HEK293T (cell line): ENCODE measurements around the gene JARID2.

Experiments
- CTCF ChIA-PET: fragments of 350-600 bp; formaldehyde crosslinking; extraction: SDS; loops from one replicate; lab custom pipeline; 2021; ENCODE audit warnings: antibody characterized with exemption, inconsistent platforms; lab: Yijun Ruan, JAX
- POLR2A ChIA-PET: fragments of 350-600 bp; formaldehyde crosslinking; extraction: SDS; loops from one replicate; lab custom pipeline; 2020; ENCODE audit warnings: antibody characterized with exemption, inconsistent platforms; lab: Yijun Ruan, JAX
- DNase-seq: peaks from one replicate; pipeline ENCODE4 v3.0.0; 2012; ENCODE audit warnings: mixed read lengths; ENCODE audit errors: extremely low spot score
- ARNT ChIP-seq: fragments of 450-650 bp; IDR thresholded peaks from 2 replicates; pipeline ENCODE4 v1.6.1; 2017; ENCODE audit warnings: mild to moderate bottlenecking
- BHLHE40 ChIP-seq: fragments of 450-650 bp; IDR thresholded peaks from 2 replicates; pipeline ENCODE4 v1.6.1; 2016; ENCODE audit warnings: mild to moderate bottlenecking, moderate library complexity, borderline replicate concordance
- CTBP1 ChIP-seq: fragments of 450-650 bp; IDR thresholded peaks from 2 replicates; pipeline ENCODE4 v1.6.1; 2016; ENCODE audit warnings: borderline replicate concordance
- ELF4 ChIP-seq: fragments of 450-650 bp; IDR thresholded peaks from 2 replicates; pipeline ENCODE4 v1.6.1; 2017; ENCODE audit warnings: antibody characterized with exemption
- FOXA1 ChIP-seq: fragments of 450-650 bp; IDR thresholded peaks from 2 replicates; pipeline ENCODE4 v1.6.1; 2016; ENCODE audit warnings: mild to moderate bottlenecking
- FOXK2 ChIP-seq: fragments of 450-650 bp; IDR thresholded peaks from 2 replicates; pipeline ENCODE4 v1.6.1; 2016; ENCODE audit warnings: mild to moderate bottlenecking
- FOXM1 ChIP-seq: fragments of 450-650 bp; IDR thresholded peaks from 2 replicates; pipeline ENCODE4 v1.6.1; 2017; ENCODE audit warnings: mild to moderate bottlenecking, borderline replicate concordance
- HDGF ChIP-seq: fragments of 450-650 bp; IDR thresholded peaks from 2 replicates; pipeline ENCODE4 v1.6.1; 2017; ENCODE audit warnings: antibody characterized with exemption, borderline replicate concordance
- L3MBTL2 ChIP-seq: fragments of 450-650 bp; conservative IDR thresholded peaks from 2 replicates; pipeline ENCODE4 v1.6.1; 2016; ENCODE audit warnings: mild to moderate bottlenecking
- LEF1 ChIP-seq: fragments of 450-650 bp; IDR thresholded peaks from 2 replicates; pipeline ENCODE4 v1.6.1; 2017; ENCODE audit warnings: mild to moderate bottlenecking, borderline replicate concordance
- NFRKB ChIP-seq: fragments of 450-650 bp; IDR thresholded peaks from 2 replicates; pipeline ENCODE4 v1.6.1; 2016; ENCODE audit warnings: mild to moderate bottlenecking, moderate library complexity
- SP1 ChIP-seq: fragments of 450-650 bp; IDR thresholded peaks from 2 replicates; pipeline ENCODE4 v1.6.1; 2017
- SUZ12 ChIP-seq: fragments of 450-650 bp; IDR thresholded peaks from 2 replicates; pipeline ENCODE4 v1.6.1; 2016; ENCODE audit warnings: mild to moderate bottlenecking
- TARDBP ChIP-seq: fragments of 450-650 bp; IDR thresholded peaks from 2 replicates; pipeline ENCODE4 v1.6.1; 2016
- ZNF384 ChIP-seq: fragments of 450-650 bp; IDR thresholded peaks from 2 replicates; pipeline ENCODE4 v1.6.1; 2016
- TF ChIP-seq, protein P1 (sequence below): fragments of 450-650 bp; IDR thresholded peaks from 2 replicates; pipeline ENCODE4 v1.6.1; 2016

JARID2 gene

DNA sequence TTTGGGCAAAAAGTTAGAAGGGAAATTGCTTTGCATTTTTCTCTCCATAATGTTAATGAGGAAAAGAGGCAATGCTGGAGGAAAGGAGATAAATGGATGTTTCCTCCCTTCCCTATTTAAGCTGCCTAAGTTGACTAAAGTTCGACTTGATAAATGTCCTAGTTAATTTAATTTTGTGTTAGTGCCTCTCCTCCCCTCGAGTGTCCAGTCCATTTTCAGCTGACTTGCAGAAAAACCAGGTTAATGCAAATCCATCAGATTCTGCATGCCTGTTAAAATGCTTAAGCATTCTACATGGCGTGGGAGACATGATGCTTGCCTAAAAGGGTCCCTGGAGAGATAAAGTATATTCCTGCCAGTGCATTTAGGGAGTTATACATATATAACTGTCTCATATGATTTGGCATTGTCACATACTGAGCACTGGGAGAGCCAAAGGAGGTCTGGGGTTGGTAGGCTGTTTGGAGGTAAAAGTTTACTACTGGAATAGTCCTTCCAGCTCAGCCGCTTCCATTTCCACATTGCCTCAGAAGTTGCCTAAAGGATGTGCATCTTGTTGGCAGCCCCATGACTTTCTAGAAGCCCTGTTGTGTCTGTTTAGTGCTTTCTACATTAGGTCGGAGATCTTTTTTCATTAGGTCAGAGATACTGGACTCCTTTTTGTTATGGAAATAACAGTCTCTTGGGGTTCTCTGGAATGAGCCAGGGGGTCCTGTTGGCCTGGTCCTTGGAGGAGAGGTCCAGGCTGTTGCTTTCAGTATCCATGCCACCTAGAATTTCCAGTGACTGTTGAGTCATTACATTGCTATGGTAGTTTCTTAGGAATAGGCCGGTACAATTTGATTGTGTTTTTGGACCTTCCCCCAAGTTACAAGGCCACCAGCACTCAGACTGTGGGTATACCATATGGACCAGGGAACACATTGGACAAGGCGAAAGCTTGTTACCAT is 30.4 kb downstream of the JARID2 start:
- POLR2A ChIA-PET = no interaction called here
- no peak for TF ChIP-seq SUZ12
- TF ChIP-seq HDGF = no peak
- CTCF ChIA-PET = interaction anchor here (0.6 kb wide), 1 partner anchor 105 kb away, joined by 5 read pairs; no protein-coding TSS in a partner anchor
- no peak for DNase-seq

DNA sequence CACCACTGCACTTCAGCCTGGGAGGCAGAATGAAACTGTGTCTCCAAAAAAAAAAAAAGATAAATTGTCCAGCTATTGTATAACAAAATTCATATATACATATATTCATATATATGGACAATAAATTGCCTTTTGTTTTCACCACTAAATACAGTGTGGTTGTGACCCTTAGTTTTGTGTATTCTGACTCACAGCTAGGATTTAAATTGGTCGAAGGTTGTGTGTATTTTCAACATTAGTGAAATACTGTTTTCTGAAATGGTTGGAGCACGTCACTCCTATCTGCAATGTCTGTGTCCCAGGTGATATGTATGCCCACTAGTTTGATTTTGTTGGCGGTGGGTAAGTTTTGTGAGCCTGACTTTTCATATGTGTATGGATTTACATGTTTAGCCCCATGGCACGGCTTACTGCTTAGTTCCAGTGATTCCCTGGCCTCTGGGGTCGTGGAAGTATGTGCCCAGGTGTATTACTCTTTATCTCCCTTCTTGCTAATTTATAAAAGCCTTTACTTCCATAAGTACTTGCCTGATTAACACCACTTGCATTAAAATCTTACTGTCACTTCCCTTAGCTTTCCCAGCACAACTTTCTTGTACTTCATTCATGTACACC is 33.3 kb downstream of the JARID2 start:
- ChIA-PET CTCF (no interaction called here), POLR2A (no interaction called here)

DNA sequence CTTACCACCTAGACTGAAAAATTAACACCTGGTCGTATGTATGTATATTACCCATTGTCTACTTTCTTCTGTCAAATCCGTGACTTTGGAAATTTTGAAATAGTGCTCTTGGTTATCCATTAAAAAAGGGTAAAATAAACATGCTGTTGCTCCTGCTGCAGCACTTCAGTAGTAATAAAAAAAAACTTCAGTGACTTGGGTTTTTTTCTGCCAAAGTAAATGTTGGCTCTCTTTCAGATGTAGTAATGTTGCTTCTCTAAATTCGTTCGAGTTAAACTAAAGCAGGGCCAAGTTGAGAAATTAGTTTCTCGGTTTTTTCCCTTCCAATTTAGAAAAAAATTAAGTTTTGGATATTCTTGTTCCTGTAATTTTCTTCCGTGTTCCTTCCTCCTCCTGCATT is 34.2 kb downstream of the JARID2 start:
- TF ChIP-seq, protein P1, sequence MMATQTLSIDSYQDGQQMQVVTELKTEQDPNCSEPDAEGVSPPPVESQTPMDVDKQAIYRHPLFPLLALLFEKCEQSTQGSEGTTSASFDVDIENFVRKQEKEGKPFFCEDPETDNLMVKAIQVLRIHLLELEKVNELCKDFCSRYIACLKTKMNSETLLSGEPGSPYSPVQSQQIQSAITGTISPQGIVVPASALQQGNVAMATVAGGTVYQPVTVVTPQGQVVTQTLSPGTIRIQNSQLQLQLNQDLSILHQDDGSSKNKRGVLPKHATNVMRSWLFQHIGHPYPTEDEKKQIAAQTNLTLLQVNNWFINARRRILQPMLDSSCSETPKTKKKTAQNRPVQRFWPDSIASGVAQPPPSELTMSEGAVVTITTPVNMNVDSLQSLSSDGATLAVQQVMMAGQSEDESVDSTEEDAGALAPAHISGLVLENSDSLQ = no peak
- TF ChIP-seq SUZ12 = no peak
- TF ChIP-seq ZNF384 = no peak
- no peak for TF ChIP-seq BHLHE40
- no peak for TF ChIP-seq LEF1
- no peak for TF ChIP-seq FOXA1
- TF ChIP-seq CTBP1 = no peak
- no peak for TF ChIP-seq SP1
- no peak for TF ChIP-seq FOXK2
- no peak for TF ChIP-seq L3MBTL2
- no peak for TF ChIP-seq ARNT
- CTCF ChIA-PET = interaction anchor here (0.7 to 1.1 kb wide), 2 partner anchors 20 to 110 kb away, joined by 3 to 4 read pairs; no protein-coding TSS in a partner anchor
- no peak for DNase-seq
- POLR2A ChIA-PET = no interaction called here

More for the DNA sequence above, 33.3 kb downstream of the JARID2 start:
- no peak for TF ChIP-seq ZNF384
- no peak for TF ChIP-seq NFRKB
- TF ChIP-seq ARNT = no peak
- no peak for TF ChIP-seq L3MBTL2
- TF ChIP-seq CTBP1 = no peak
- no peak for TF ChIP-seq SUZ12
- TF ChIP-seq BHLHE40 = no peak
- TF ChIP-seq FOXM1 = no peak
- no peak for TF ChIP-seq FOXA1
- TF ChIP-seq, protein P1 = no peak
- no peak for TF ChIP-seq ELF4
- TF ChIP-seq TARDBP = no peak
- no peak for TF ChIP-seq FOXK2
- TF ChIP-seq HDGF = no peak
- no peak for TF ChIP-seq LEF1
- TF ChIP-seq SP1 = no peak
- DNase-seq = no peak

DNA sequence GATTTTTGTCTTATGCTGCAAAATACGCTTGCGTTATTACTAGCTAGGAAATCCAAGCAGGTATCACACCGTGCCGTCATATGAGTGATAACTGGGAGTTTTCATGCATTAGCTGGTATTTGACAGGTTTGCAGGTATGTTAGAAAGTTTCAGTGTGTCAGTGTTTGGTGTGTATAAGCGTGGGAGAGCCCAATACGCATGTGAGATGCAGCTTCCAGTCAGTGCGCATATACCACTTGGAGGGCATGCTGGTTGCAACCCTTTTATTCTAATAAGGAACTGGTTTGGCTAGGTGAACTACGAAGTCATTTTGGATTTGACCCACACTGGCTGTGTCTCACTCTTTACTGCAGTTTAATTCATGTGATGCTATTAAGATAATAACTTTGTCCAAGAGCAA is 35.1 kb downstream of the JARID2 start:
- TF ChIP-seq SUZ12 (no peak), FOXK2 (no peak), TARDBP (no peak), HDGF (no peak), FOXM1 (no peak), ELF4 (no peak), ZNF384 (no peak), BHLHE40 (no peak)
- ChIA-PET POLR2A (no interaction called here), CTCF (interaction anchor here (1.1 kb wide), 1 partner anchor 109 kb away, joined by 3 read pairs; no protein-coding TSS in a partner anchor)
- DNase-seq = no peak

DNA sequence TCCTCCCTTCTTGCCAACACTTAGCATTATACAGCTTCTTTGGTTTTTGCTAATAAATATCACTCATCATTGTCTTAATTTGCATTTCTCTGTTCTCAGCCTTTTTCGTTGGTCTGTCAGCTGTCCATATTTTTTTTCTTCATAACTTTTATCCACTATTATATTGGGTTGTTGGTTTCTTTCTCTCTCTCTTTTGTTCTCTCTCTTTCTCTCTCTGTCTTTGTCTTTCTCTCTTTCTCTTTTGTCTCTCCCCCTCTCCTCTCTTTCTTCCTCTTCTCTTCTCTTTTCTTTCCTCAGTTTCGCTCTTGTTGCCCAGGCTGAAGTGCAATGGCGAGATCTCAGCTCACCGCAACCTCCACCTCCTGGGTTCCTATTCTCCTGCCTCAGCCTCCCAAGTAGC is 36.5 kb downstream of the JARID2 start:
- ChIA-PET POLR2A (no interaction called here), CTCF (no interaction called here)
- TF ChIP-seq ELF4 (no peak), FOXA1 (no peak), BHLHE40 (no peak), FOXM1 (no peak), SUZ12 (no peak), SP1 (no peak), L3MBTL2 (no peak), ZNF384 (no peak), ARNT (no peak), LEF1 (no peak), FOXK2 (no peak), NFRKB (no peak), HDGF (no peak), CTBP1 (no peak), TARDBP (no peak)
- TF ChIP-seq, protein P1 = no peak
- no peak for DNase-seq
